Liver (tissue), 9 donors: ENCODE results near the gene ADAMTS4. TPM values are rescaled to one million over a fixed set of nuclear protein-coding genes. Genes with fewer than 3 reads are reported as not detected.

ENCODE experiments used
- DNase-seq: peaks from one replicate; pipeline ENCODE4 v3.0.0-alpha.2; 2017; ENCODE audit warnings: low spot score
- H3K27ac ChIP-seq, 2 donors: one replicate each; pipeline ENCODE4 v1.7.0; 2013; ENCODE audit warnings: inconsistent platforms in 2 of 2, low read length in 2 of 2, control low read depth in 1 of 2, low read depth in 1 of 2, mild to moderate bottlenecking in 1 of 2
- H3K27me3 ChIP-seq, 4 donors: one replicate each; pipeline versions ENCODE4 v1.6.1 to v1.7.0; 2013; ENCODE audit warnings: low read length in 3 of 4, inconsistent platforms in 1 of 4, mild to moderate bottlenecking in 1 of 4, moderate library complexity in 1 of 4; ENCODE audit not compliant: control insufficient read depth in 4 of 4, insufficient read depth in 4 of 4
- H3K36me3 ChIP-seq, 4 donors: one replicate each; pipeline versions ENCODE4 v1.6.1 to v1.7.0; 2013; ENCODE audit warnings: low read length in 3 of 4, mild to moderate bottlenecking in 3 of 4, low read depth in 1 of 4, moderate library complexity in 1 of 4; ENCODE audit not compliant: control insufficient read depth in 4 of 4, insufficient read depth in 3 of 4
- H3K4me1 ChIP-seq, 4 donors: one replicate each; pipeline versions ENCODE4 v1.6.1 to v1.7.0; 2013; ENCODE audit warnings: low read length in 3 of 4, mild to moderate bottlenecking in 3 of 4, moderate library complexity in 1 of 4; ENCODE audit not compliant: control insufficient read depth in 4 of 4, insufficient read depth in 4 of 4
- H3K4me3 ChIP-seq, 3 donors: one replicate each; pipeline versions ENCODE4 v1.6.1 to v1.7.0; 2013; ENCODE audit warnings: low read length in 3 of 3, control low read depth in 1 of 3, low read depth in 1 of 3, mild to moderate bottlenecking in 1 of 3
- H3K9ac ChIP-seq, 2 donors: one replicate each; pipeline ENCODE4 v1.7.0; 2013; ENCODE audit warnings: low read length in 2 of 2, mild to moderate bottlenecking in 2 of 2, moderate library complexity in 2 of 2, control low read depth in 1 of 2, low read depth in 1 of 2
- H3K9me3 ChIP-seq, 4 donors: one replicate each; pipeline versions ENCODE4 v1.6.1 to v1.7.0; 2013; ENCODE audit warnings: low read length in 3 of 4; ENCODE audit not compliant: control insufficient read depth in 4 of 4
- CTCF ChIP-seq: fragments of 150-350 bp; IDR thresholded peaks from 2 replicates; pipeline ENCODE4 v1.5.1; 2017; ENCODE audit warnings: improper control_type of control experiment, low read depth, low read length; ENCODE audit not compliant: missing input control
- FOXA1 ChIP-seq: IDR thresholded peaks from 2 replicates; pipeline ENCODE4 v1.6.1; 2016; ENCODE audit warnings: antibody characterized with exemption
- GABPA ChIP-seq, 2 donors: IDR thresholded peaks in 1 of 2; conservative IDR thresholded peaks in 1 of 2; 2 replicates each; pipeline ENCODE4 v1.6.1; 2016; ENCODE audit warnings: antibody characterized with exemption in 2 of 2, mild to moderate bottlenecking in 1 of 2, moderate library complexity in 1 of 2
- HNF4A ChIP-seq, 2 donors: conservative IDR thresholded peaks; 2 replicates each; pipeline ENCODE4 v1.6.1; 2016; ENCODE audit warnings: antibody characterized with exemption in 2 of 2, mild to moderate bottlenecking in 2 of 2
- HNF4G ChIP-seq: IDR thresholded peaks from 2 replicates; pipeline ENCODE4 v1.6.1; 2016; ENCODE audit warnings: antibody characterized with exemption
- JUND ChIP-seq, 2 donors: IDR thresholded peaks; 2 replicates each; pipeline ENCODE4 v1.6.1; 2016; ENCODE audit warnings: antibody characterized with exemption in 2 of 2
- MAX ChIP-seq: IDR thresholded peaks from 2 replicates; pipeline ENCODE4 v1.6.1; 2016; ENCODE audit warnings: antibody characterized with exemption
- NR2F2 ChIP-seq: IDR thresholded peaks from 2 replicates; pipeline ENCODE4 v1.6.1; 2016; ENCODE audit warnings: antibody characterized with exemption
- RAD21 ChIP-seq, 2 donors: IDR thresholded peaks; 2 replicates each; pipeline ENCODE4 v1.6.1; 2016; ENCODE audit warnings: antibody characterized with exemption in 2 of 2, mild to moderate bottlenecking in 2 of 2
- RXRA ChIP-seq, 2 donors: IDR thresholded peaks; 2 replicates each; pipeline ENCODE4 v1.6.1; 2017 to 2018; ENCODE audit warnings: antibody characterized with exemption in 2 of 2, mild to moderate bottlenecking in 1 of 2
- YY1 ChIP-seq: IDR thresholded peaks from 2 replicates; pipeline ENCODE4 v1.6.1; 2016; ENCODE audit warnings: antibody characterized with exemption, mild to moderate bottlenecking
- WGBS: extraction: QIAGEN DNeasy Blood & Tissue Kit; methylation state at CpG from one replicate; pipeline ENCODE4 v1.1.7; 2013; 5-methylcytosine and 5-hydroxymethylcytosine counted together
- polyA plus RNA-seq, 2 donors: library from polyadenylated mRNA; stranded (reverse) in 1 of 2; unstranded in 1 of 2; fragments of 200-250 nt in 1 of 2; fragments of >200 nt in 1 of 2; fragmentation: Nextera tagmentation in 1 of 2; extraction: Ambion mirVana in 1 of 2; gene quantifications; one replicate each; pipeline versions ENCODE4 v1.2.1 to v1.2.3, GENCODE V29; 2013 to 2015
- total RNA-seq, 2 donors: library from RNA; depleted of rRNA; stranded (reverse); fragments of >200 nt; gene quantifications; one replicate each; pipeline ENCODE4 v1.2.3, GENCODE V29; 2014
- TF ChIP-seq, protein P1 (sequence below): IDR thresholded peaks from 2 replicates; pipeline ENCODE4 v1.6.1; 2016; ENCODE audit warnings: antibody characterized with exemption, mild to moderate bottlenecking
- TF ChIP-seq, protein P2 (sequence below): IDR thresholded peaks from 2 replicates; pipeline ENCODE4 v1.6.1; 2016; ENCODE audit warnings: antibody characterized with exemption
- TF ChIP-seq, protein P3 (sequence below): IDR thresholded peaks from 2 replicates; pipeline ENCODE4 v1.6.1; 2016; ENCODE audit warnings: antibody characterized with exemption
- donor health status: healthy.
- donor health status: healthy.
- donor health status: healthy.
- donor health status: healthy.
- donor health status: healthy.

The ADAMTS4 gene
- total and polyA plus RNA-seq, 4 donors, result 0.21 to 2.2 (median 0.38) TPM

GRCh38 chr1:161196521-161197451 is 2.1 kb downstream of the ADAMTS4 start (continued):
- TF ChIP-seq, protein P1, sequence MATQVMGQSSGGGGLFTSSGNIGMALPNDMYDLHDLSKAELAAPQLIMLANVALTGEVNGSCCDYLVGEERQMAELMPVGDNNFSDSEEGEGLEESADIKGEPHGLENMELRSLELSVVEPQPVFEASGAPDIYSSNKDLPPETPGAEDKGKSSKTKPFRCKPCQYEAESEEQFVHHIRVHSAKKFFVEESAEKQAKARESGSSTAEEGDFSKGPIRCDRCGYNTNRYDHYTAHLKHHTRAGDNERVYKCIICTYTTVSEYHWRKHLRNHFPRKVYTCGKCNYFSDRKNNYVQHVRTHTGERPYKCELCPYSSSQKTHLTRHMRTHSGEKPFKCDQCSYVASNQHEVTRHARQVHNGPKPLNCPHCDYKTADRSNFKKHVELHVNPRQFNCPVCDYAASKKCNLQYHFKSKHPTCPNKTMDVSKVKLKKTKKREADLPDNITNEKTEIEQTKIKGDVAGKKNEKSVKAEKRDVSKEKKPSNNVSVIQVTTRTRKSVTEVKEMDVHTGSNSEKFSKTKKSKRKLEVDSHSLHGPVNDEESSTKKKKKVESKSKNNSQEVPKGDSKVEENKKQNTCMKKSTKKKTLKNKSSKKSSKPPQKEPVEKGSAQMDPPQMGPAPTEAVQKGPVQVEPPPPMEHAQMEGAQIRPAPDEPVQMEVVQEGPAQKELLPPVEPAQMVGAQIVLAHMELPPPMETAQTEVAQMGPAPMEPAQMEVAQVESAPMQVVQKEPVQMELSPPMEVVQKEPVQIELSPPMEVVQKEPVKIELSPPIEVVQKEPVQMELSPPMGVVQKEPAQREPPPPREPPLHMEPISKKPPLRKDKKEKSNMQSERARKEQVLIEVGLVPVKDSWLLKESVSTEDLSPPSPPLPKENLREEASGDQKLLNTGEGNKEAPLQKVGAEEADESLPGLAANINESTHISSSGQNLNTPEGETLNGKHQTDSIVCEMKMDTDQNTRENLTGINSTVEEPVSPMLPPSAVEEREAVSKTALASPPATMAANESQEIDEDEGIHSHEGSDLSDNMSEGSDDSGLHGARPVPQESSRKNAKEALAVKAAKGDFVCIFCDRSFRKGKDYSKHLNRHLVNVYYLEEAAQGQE, result no peak
- no peak for TF ChIP-seq HNF4A (conservative IDR thresholded peaks at IDR 0.05)
- no peak for TF ChIP-seq FOXA1
- no peak for TF ChIP-seq HNF4G

GRCh38 chr1:161196111-161196510 is 2.7 kb downstream of the ADAMTS4 start:
- DNase-seq, result no peak
- Histone ChIP-seq H3K4me1 (peaks cover 14 to 32% (median 22%) of the 10 kb centered on the region in 4 donors), H3K9ac (no peak overlapping the region), H3K36me3 (peaks cover 0 to 5% (median 0%) of the 10 kb centered on the region in 4 donors), H3K27me3 (no peaks in the 10 kb centered on the region), H3K4me3 (no peak overlapping the region), H3K9me3 (no peaks in the 10 kb centered on the region), H3K27ac (no peak overlapping the region)
- TF ChIP-seq, protein P2, sequence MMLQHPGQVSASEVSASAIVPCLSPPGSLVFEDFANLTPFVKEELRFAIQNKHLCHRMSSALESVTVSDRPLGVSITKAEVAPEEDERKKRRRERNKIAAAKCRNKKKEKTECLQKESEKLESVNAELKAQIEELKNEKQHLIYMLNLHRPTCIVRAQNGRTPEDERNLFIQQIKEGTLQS, result no peak
- TF ChIP-seq HNF4A (conservative IDR thresholded peaks at IDR 0.05) (no peak), RAD21 (IDR thresholded peaks at IDR 0.05) (no peak), MAX (no peak), JUND (IDR thresholded peaks at IDR 0.05) (no peak), RXRA (IDR thresholded peaks at IDR 0.05) (no peak), YY1 (no peak), FOXA1 (no peak), GABPA (IDR thresholded peaks at IDR 0.05 in 1 of 2, conservative IDR thresholded peaks at IDR 0.05 in 1 of 2) (no peak), NR2F2 (no peak), CTCF (no peak), HNF4G (no peak)
- TF ChIP-seq, protein P3, sequence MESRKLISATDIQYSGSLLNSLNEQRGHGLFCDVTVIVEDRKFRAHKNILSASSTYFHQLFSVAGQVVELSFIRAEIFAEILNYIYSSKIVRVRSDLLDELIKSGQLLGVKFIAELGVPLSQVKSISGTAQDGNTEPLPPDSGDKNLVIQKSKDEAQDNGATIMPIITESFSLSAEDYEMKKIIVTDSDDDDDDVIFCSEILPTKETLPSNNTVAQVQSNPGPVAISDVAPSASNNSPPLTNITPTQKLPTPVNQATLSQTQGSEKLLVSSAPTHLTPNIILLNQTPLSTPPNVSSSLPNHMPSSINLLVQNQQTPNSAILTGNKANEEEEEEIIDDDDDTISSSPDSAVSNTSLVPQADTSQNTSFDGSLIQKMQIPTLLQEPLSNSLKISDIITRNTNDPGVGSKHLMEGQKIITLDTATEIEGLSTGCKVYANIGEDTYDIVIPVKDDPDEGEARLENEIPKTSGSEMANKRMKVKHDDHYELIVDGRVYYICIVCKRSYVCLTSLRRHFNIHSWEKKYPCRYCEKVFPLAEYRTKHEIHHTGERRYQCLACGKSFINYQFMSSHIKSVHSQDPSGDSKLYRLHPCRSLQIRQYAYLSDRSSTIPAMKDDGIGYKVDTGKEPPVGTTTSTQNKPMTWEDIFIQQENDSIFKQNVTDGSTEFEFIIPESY, result no peak
- TF ChIP-seq, protein P1, result no peak
- WGBS, result 97% methylated on average over 7 of the region's 7 CpGs
